GM10266 (cell line): Measurements from ENCODE around the gene DDI2.

Source experiments
- DNase-seq: peaks from one replicate; pipeline ENCODE4 v3.0.0; 2012; ENCODE audit errors: extremely low spot score
- TF ChIP-seq, protein P1 (sequence below): IDR thresholded peaks from 2 replicates; pipeline ENCODE4 v1.5.1; 2012; ENCODE audit warnings: mild to moderate bottlenecking, low read depth; ENCODE audit not compliant: control insufficient read depth, insufficient read depth; ENCODE audit errors: missing control alignments

DDI2 gene

GRCh38 chr1:15662477-15662876 is 45.2 kb downstream of the DDI2 start:
- TF ChIP-seq, protein P1, sequence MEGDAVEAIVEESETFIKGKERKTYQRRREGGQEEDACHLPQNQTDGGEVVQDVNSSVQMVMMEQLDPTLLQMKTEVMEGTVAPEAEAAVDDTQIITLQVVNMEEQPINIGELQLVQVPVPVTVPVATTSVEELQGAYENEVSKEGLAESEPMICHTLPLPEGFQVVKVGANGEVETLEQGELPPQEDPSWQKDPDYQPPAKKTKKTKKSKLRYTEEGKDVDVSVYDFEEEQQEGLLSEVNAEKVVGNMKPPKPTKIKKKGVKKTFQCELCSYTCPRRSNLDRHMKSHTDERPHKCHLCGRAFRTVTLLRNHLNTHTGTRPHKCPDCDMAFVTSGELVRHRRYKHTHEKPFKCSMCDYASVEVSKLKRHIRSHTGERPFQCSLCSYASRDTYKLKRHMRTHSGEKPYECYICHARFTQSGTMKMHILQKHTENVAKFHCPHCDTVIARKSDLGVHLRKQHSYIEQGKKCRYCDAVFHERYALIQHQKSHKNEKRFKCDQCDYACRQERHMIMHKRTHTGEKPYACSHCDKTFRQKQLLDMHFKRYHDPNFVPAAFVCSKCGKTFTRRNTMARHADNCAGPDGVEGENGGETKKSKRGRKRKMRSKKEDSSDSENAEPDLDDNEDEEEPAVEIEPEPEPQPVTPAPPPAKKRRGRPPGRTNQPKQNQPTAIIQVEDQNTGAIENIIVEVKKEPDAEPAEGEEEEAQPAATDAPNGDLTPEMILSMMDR = no peak
- DNase-seq = no peak

GRCh38 chr1:15663925-15664324 is 46.7 kb downstream of the DDI2 start:
- TF ChIP-seq, protein P1 = no peak

GRCh38 chr1:15667362-15667761 is 50.1 kb downstream of the DDI2 start:
- no peak for DNase-seq
- TF ChIP-seq, protein P1 = no peak

More at GRCh38 chr1:15663925-15664324, 46.7 kb downstream of the DDI2 start:
- no peak for DNase-seq

GRCh38 chr1:15668089-15668754 is 51.0 kb downstream of the DDI2 start:
- TF ChIP-seq, protein P1 = no peak
- DNase-seq = no peak

GRCh38 chr1:15669074-15669473 is 51.8 kb downstream of the DDI2 start:
- TF ChIP-seq, protein P1 = no peak
- no peak for DNase-seq

DNA sequence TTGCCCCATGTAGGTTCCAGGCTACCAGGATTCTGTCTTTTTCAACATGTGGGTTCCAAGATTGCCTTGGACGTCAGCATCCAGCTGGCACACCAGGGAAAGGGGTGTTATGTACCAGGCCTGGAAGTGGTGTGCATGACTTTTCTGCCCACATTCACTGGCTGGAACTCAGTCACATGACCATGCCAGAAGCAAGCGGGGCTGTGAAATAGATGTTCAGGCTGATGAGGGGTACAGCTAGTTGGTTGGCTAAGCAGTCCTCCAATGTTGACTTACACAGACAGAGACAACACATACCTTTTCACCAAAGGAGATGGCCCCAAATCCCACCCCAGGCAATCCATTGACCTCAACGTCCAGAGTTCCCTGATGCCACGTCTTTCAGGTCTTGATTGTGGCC is 52.6 kb downstream of the DDI2 start:
- no peak for DNase-seq
- TF ChIP-seq, protein P1 = no peak

DNA sequence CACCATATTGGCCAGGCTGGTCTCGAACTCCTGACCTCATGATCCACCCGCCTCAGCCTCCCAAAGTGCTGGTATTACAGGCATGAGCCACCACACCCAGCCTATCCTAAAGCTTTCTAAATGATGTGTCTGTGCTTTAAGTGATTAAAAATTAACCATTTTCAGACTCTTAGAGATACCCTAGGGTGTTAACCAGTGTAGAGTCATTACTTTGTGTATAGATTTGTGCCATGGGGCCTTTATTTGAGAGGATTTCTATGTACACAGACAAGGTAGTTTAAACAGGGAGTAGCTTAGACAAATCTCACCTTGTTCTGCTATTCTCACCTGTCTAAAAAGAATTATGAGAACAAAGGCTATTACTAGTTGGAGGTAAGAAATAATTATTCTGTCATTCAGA is 54.2 kb downstream of the DDI2 start:
- DNase-seq = no peak
- TF ChIP-seq, protein P1 = no peak
